A549 (cell line): ENCODE results near the gene GLCE. TPM values are rescaled to one million over a fixed set of nuclear protein-coding genes. Genes with fewer than 3 reads are reported as not detected.

Experiments used
- ATAC-seq, 2 experiments: fragments of 200-7000 bp in 1 of 2; fragments of >200 bp in 1 of 2; cut with Nextera tagmentation in 1 of 2; cut with Tn5 transposase in 1 of 2; 3 replicates each; pipeline versions ENCODE4 v1.8.0 to v1.9.1; 2018 to 2020; ENCODE audit warnings: mild to moderate bottlenecking in 1 of 2, moderate library complexity in 1 of 2
- CTCF ChIA-PET: fragments of 300-600 bp; sonication (Branson Sonifier 250); formaldehyde crosslinking; extraction: SDS; loops from one replicate; lab custom pipeline; 2021; ENCODE audit warnings: antibody characterized with exemption, inconsistent platforms; lab: Yijun Ruan, JAX
- POLR2A ChIA-PET: fragments of 350-600 bp; formaldehyde crosslinking; extraction: SDS; loops from one replicate; lab custom pipeline; 2021; ENCODE audit warnings: antibody characterized with exemption, inconsistent platforms; lab: Yijun Ruan, JAX
- DNase-seq, 2 experiments: peaks; one replicate each; pipeline versions ENCODE4 v3.0.0 to v3.0.0-alpha.2; 2011 to 2016; ENCODE audit warnings: low read depth in 1 of 2, low spot score in 1 of 2
- FAIRE-seq: peaks from 2 replicates; lab custom pipeline; 2011; peaks lifted over from hg19 to GRCh38; lab: Jason Lieb, UNC
- H3K27ac ChIP-seq, 2 experiments: fragments of >200 bp; sonication (Bioruptor Twin); formaldehyde crosslinking; 3 replicates each; pipeline ENCODE4 v1.5.1; 2016 to 2017
- H3K4me1 ChIP-seq: fragments of >200 bp; sonication (Bioruptor Twin); formaldehyde crosslinking; 3 replicates; pipeline ENCODE4 v1.6.1; 2016
- H3K4me2 ChIP-seq: fragments of >200 bp; sonication (Bioruptor Twin); formaldehyde crosslinking; 3 replicates; pipeline ENCODE4 v1.6.1; 2016
- H3K4me3 ChIP-seq: fragments of >200 bp; sonication (Bioruptor Twin); formaldehyde crosslinking; 3 replicates; pipeline ENCODE4 v1.5.1; 2016
- H3K9me3 ChIP-seq: fragments of >200 bp; sonication (Bioruptor Twin); formaldehyde crosslinking; 3 replicates; pipeline ENCODE4 v1.6.1; 2016
- CBX2 ChIP-seq: fragments of 200-600 bp; sonication (generic); IDR thresholded peaks from 2 replicates; pipeline ENCODE4 v1.6.1; 2016; ENCODE audit warnings: low read depth, mild to moderate bottlenecking, borderline replicate concordance
- CBX8 ChIP-seq: fragments of 200-600 bp; sonication (generic); IDR thresholded peaks from 2 replicates; pipeline ENCODE4 v1.6.1; 2016
- CEBPB ChIP-seq, 2 experiments: fragments of >200 bp in 1 of 2; sonication (Bioruptor Twin) in 1 of 2; formaldehyde crosslinking in 1 of 2; IDR thresholded peaks; 2 replicates each; pipeline ENCODE4 v1.6.1; 2012 to 2016
- CHD2 ChIP-seq: fragments of 150-350 bp; IDR thresholded peaks from 2 replicates; pipeline ENCODE4 v1.6.1; 2014; ENCODE audit warnings: low read length; ENCODE audit not compliant: partially characterized antibody
- FOXS1 ChIP-seq: fragments of 250-450 bp; sonication (Bioruptor Pico); IDR thresholded peaks from 2 replicates; pipeline ENCODE4 v1.5.0; 2020; ENCODE audit warnings: mild to moderate bottlenecking, moderate library complexity
- HEYL ChIP-seq: fragments of 250-450 bp; sonication (Bioruptor Pico); IDR thresholded peaks from 2 replicates; pipeline ENCODE4 v1.8.0; 2021; ENCODE audit warnings: mild to moderate bottlenecking, moderate library complexity
- HOXB5 ChIP-seq: fragments of 250-450 bp; sonication (Bioruptor Pico); IDR thresholded peaks from 2 replicates; pipeline ENCODE4 v1.5.0; 2020; ENCODE audit warnings: mild to moderate bottlenecking, moderate library complexity
- JUN ChIP-seq, 2 experiments: fragments of >200 bp; sonication (Bioruptor Twin); formaldehyde crosslinking; IDR thresholded peaks; 2 replicates in 1 of 2; 3 replicates in 1 of 2; pipeline ENCODE4 v1.6.1; 2016 to 2017
- KDM1A ChIP-seq: fragments of 200-600 bp; sonication (generic); IDR thresholded peaks from 2 replicates; pipeline ENCODE4 v1.6.1; 2016; ENCODE audit warnings: low read depth, mild to moderate bottlenecking
- KDM5A ChIP-seq: fragments of 200-600 bp; sonication (generic); IDR thresholded peaks from 2 replicates; pipeline ENCODE4 v1.6.1; 2016; ENCODE audit warnings: antibody characterized with exemption, mild to moderate bottlenecking
- MAFK ChIP-seq: fragments of 450-650 bp; IDR thresholded peaks from 2 replicates; pipeline ENCODE4 v1.6.1; 2014; ENCODE audit not compliant: partially characterized antibody
- MYC ChIP-seq: IDR thresholded peaks from 2 replicates; pipeline ENCODE4 v1.6.1; 2012; ENCODE audit warnings: mild to moderate bottlenecking, inconsistent platforms, low read length, improper control_type of control experiment, borderline replicate concordance
- PBX3 ChIP-seq: IDR thresholded peaks from 2 replicates; pipeline ENCODE4 v1.6.1; 2012
- PHF8 ChIP-seq: fragments of 200-600 bp; sonication (generic); IDR thresholded peaks from 2 replicates; pipeline ENCODE4 v1.6.1; 2016; ENCODE audit warnings: low read depth, mild to moderate bottlenecking, antibody characterized with exemption, moderate library complexity, borderline replicate concordance
- RFX5 ChIP-seq: fragments of 450-650 bp; IDR thresholded peaks from 2 replicates; pipeline ENCODE4 v1.7.1; 2014; ENCODE audit warnings: antibody characterized with exemption, mild to moderate bottlenecking, moderate library complexity
- SMC3 ChIP-seq: fragments of >200 bp; sonication (Bioruptor Twin); formaldehyde crosslinking; IDR thresholded peaks from 3 replicates; pipeline ENCODE4 v1.6.1; 2018; ENCODE audit warnings: inconsistent platforms
- TP53 ChIP-seq: fragments of 250-450 bp; sonication (Bioruptor Pico); IDR thresholded peaks from 2 replicates; pipeline ENCODE4 v1.5.0; 2021; ENCODE audit warnings: mild to moderate bottlenecking, moderate library complexity
- ZC3H11A ChIP-seq: fragments of 450-650 bp; IDR thresholded peaks from 2 replicates; pipeline ENCODE4 v1.6.1; 2014; ENCODE audit warnings: antibody characterized with exemption, mild to moderate bottlenecking
- ZFP36 ChIP-seq: fragments of 450-650 bp; IDR thresholded peaks from 2 replicates; pipeline ENCODE4 v1.6.1; 2014; ENCODE audit warnings: borderline replicate concordance; ENCODE audit not compliant: partially characterized antibody
- ZSCAN20 ChIP-seq: fragments of 250-450 bp; sonication (Bioruptor Pico); IDR thresholded peaks from 2 replicates; pipeline ENCODE4 v1.8.0; 2022; ENCODE audit warnings: mild to moderate bottlenecking, moderate library complexity
- WGBS: methylation state at CpG from one replicate; pipeline ENCODE4 v1.1.6; 2017; ENCODE audit errors: missing lambda C conversion rate; 5-methylcytosine and 5-hydroxymethylcytosine counted together
- polyA plus RNA-seq, 4 experiments: library from polyadenylated mRNA; depleted of rRNA in 3 of 4; stranded (reverse); fragments of >200 nt; fragmentation: RNase III in 1 of 4; extraction: RNeasy Plus Mini Kit Qiagen cat#74134 plus additional on column Dnase treatment in 1 of 4; gene quantifications; 2 replicates in 3 of 4; 3 replicates in 1 of 4; pipeline ENCODE4 v1.2.3, GENCODE V29; 2011 to 2017
- TF ChIP-seq, protein P1 (sequence below): fragments of >200 bp; sonication (Bioruptor Twin); formaldehyde crosslinking; IDR thresholded peaks from 2 replicates; pipeline ENCODE4 v1.6.1; 2016
- TF ChIP-seq, protein P2 (sequence below): fragments of >200 bp; sonication (Bioruptor Twin); formaldehyde crosslinking; IDR thresholded peaks from 3 replicates; pipeline ENCODE4 v1.5.1; 2016
- TF ChIP-seq, protein P3 (sequence below): fragments of >200 bp; sonication (Bioruptor Twin); formaldehyde crosslinking; IDR thresholded peaks from 3 replicates; pipeline ENCODE4 v1.6.1; 2016

Gene GLCE
- polyA plus RNA-seq, 2 of the 4 experiments (the other 2 are of a cell fraction): 19.6 to 41.8 TPM

- ChIA-PET CTCF (interaction anchor here (1.1 to 5.9 kb wide), 4 partner anchors 10 to 77 kb away, joined by 3 to 22 read pairs (median 4); no protein-coding TSS in a partner anchor), POLR2A (no interaction called here)
- DNase-seq: no peak
- H3K4me2 ChIP-seq: no peak overlapping the region
- no peak for ATAC-seq
- peaks cover 60% of the 10 kb centered on the region for H3K4me1 ChIP-seq
- H3K9me3 ChIP-seq: no peaks in the 10 kb centered on the region
- no peak for FAIRE-seq
- peak overlapping the region in 1 of 2 experiments; percentile 63; a peak in 3 of 6 replicates for H3K27ac ChIP-seq
- 95% methylated on average over 7 of the region's 7 CpGs for WGBS
- no peak overlapping the region for H3K4me3 ChIP-seq
- no peak for TF ChIP-seq MAFK
- TF ChIP-seq PHF8: no peak
- TF ChIP-seq, all 56 proteins: peak for 0
These were observed 157.6 kb downstream of the GLCE start for GRCh38 chr15:69318033-69318432.

GRCh38 chr15:69319384-69320375 lies 159.2 kb downstream of the GLCE start:
- no peak for TF ChIP-seq KDM1A
- no peak for TF ChIP-seq ZSCAN20 (CRISPR knock-in tag)
- TF ChIP-seq KDM5A: no peak
- no peak for TF ChIP-seq FOXS1 (CRISPR knock-in tag)
- TF ChIP-seq, protein P1, sequence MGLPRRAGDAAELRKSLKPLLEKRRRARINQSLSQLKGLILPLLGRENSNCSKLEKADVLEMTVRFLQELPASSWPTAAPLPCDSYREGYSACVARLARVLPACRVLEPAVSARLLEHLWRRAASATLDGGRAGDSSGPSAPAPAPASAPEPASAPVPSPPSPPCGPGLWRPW: no peak
- TF ChIP-seq, protein P2, sequence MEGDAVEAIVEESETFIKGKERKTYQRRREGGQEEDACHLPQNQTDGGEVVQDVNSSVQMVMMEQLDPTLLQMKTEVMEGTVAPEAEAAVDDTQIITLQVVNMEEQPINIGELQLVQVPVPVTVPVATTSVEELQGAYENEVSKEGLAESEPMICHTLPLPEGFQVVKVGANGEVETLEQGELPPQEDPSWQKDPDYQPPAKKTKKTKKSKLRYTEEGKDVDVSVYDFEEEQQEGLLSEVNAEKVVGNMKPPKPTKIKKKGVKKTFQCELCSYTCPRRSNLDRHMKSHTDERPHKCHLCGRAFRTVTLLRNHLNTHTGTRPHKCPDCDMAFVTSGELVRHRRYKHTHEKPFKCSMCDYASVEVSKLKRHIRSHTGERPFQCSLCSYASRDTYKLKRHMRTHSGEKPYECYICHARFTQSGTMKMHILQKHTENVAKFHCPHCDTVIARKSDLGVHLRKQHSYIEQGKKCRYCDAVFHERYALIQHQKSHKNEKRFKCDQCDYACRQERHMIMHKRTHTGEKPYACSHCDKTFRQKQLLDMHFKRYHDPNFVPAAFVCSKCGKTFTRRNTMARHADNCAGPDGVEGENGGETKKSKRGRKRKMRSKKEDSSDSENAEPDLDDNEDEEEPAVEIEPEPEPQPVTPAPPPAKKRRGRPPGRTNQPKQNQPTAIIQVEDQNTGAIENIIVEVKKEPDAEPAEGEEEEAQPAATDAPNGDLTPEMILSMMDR: no peak
- DNase-seq (no peak), FAIRE-seq (no peak), ATAC-seq (peak in 1 of 2 experiments; percentile 15; a peak in 2 of 6 replicates)
- no peak overlapping the region for H3K4me2 ChIP-seq
- peak overlapping the region in 1 of 2 experiments; percentile 34; a peak in 2 of 6 replicates for H3K27ac ChIP-seq
- H3K9me3 ChIP-seq: no peaks in the 10 kb centered on the region
- 93% methylated on average over 19 of the region's 19 CpGs for WGBS
- H3K4me3 ChIP-seq: no peak overlapping the region
- ChIA-PET CTCF (interaction anchor here (0.7 to 5.9 kb wide), 8 partner anchors 8 to 288 kb away, joined by 3 to 22 read pairs (median 4); no protein-coding TSS in a partner anchor), POLR2A (no interaction called here)
- peaks cover 45% of the 10 kb centered on the region for H3K4me1 ChIP-seq

- TF ChIP-seq, protein P3, sequence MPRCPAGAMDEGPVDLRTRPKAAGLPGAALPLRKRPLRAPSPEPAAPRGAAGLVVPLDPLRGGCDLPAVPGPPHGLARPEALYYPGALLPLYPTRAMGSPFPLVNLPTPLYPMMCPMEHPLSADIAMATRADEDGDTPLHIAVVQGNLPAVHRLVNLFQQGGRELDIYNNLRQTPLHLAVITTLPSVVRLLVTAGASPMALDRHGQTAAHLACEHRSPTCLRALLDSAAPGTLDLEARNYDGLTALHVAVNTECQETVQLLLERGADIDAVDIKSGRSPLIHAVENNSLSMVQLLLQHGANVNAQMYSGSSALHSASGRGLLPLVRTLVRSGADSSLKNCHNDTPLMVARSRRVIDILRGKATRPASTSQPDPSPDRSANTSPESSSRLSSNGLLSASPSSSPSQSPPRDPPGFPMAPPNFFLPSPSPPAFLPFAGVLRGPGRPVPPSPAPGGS: no peak
- no peak for TF ChIP-seq HEYL (CRISPR knock-in tag)
- TF ChIP-seq CBX2: no peak
- no peak for TF ChIP-seq KDM5A
- no peak for TF ChIP-seq CHD2
- no peak for TF ChIP-seq CEBPB (IDR thresholded peaks at IDR 0.05)
- TF ChIP-seq TP53 (CRISPR knock-in tag): no peak
- no peak for TF ChIP-seq MYC
- TF ChIP-seq HOXB5 (CRISPR knock-in tag): no peak
- no peak for TF ChIP-seq FOXS1 (CRISPR knock-in tag)
- TF ChIP-seq ZSCAN20 (CRISPR knock-in tag): no peak
- no peak for TF ChIP-seq JUN (IDR thresholded peaks at IDR 0.05)
- no peak for TF ChIP-seq CBX8
- TF ChIP-seq SMC3: no peak
- no peak for TF ChIP-seq PBX3
- TF ChIP-seq RFX5: no peak
- TF ChIP-seq ZFP36: no peak
- no peak for TF ChIP-seq ZC3H11A
- 88% methylated on average over 7 of the region's 7 CpGs for WGBS
These were observed 160.6 kb downstream of the GLCE start for GRCh38 chr15:69320977-69321554.

More at GRCh38 chr15:69320977-69321554, 160.6 kb downstream of the GLCE start:
- ATAC-seq (no peak), DNase-seq (no peak), FAIRE-seq (peak; percentile 65)
- ChIA-PET POLR2A (no interaction called here), CTCF (interaction anchor here (5.9 kb wide), 1 partner anchor 74 kb away, joined by 22 read pairs; no protein-coding TSS in a partner anchor)
- H3K4me1 ChIP-seq: peaks cover 31% of the 10 kb centered on the region
- no peak overlapping the region for H3K27ac ChIP-seq
- H3K4me2 ChIP-seq: no peak overlapping the region
- no peaks in the 10 kb centered on the region for H3K9me3 ChIP-seq
- H3K4me3 ChIP-seq: no peak overlapping the region
